Right kidney (tissue), 1 donor: Measurements from ENCODE around the gene LITAFD.
"Not testable (repeated sequence)": the region's sequence is repeated elsewhere in the genome, so short reads cannot be mapped to it uniquely, and the experiment has no call there.

Experiments used
- DNase-seq: peaks from one replicate; pipeline ENCODE4 v3.0.0-alpha.2; 2016

The LITAFD gene

GRCh38 chr16:8855972-8856371 is 26.2 kb upstream of the LITAFD start:
- no peak for DNase-seq

- DNase-seq: no peak
Observed at GRCh38 chr16:8858994-8859912, 22.9 kb upstream of the LITAFD start.

GRCh38 chr16:8859913-8860881 is 22.0 kb upstream of the LITAFD start:
- DNase-seq: no peak

GRCh38 chr16:8861563-8862308 is 20.4 kb upstream of the LITAFD start:
- DNase-seq: no peak

GRCh38 chr16:8862309-8863130 is 19.6 kb upstream of the LITAFD start:
- DNase-seq: no peak

GRCh38 chr16:8863594-8864424 is 18.3 kb upstream of the LITAFD start:
- DNase-seq: peak; percentile 49

- DNase-seq: no peak
Observed at GRCh38 chr16:8864480-8865110, 17.6 kb upstream of the LITAFD start.

GRCh38 chr16:8865145-8865882 is 16.8 kb upstream of the LITAFD start:
- DNase-seq: no peak

- peak; percentile 50 for DNase-seq
Observed at GRCh38 chr16:8866118-8866883, 15.8 kb upstream of the LITAFD start.

- no peak for DNase-seq
Observed at GRCh38 chr16:8866884-8867215, 15.3 kb upstream of the LITAFD start.

- DNase-seq: peak; percentile 63
Observed at GRCh38 chr16:8867216-8867931, 14.8 kb upstream of the LITAFD start.

GRCh38 chr16:8867932-8868415 is 14.2 kb upstream of the LITAFD start:
- peak; percentile 69 for DNase-seq

GRCh38 chr16:8868416-8869211 is 13.5 kb upstream of the LITAFD start, which contains the start of gene CARHSP1:
Gene CARHSP1 (minus strand): TSS chr16:8869006. CDS start chr16:8859328, 9,678 bp downstream.
- peak; percentile 93 for DNase-seq

- peak; percentile 69 for DNase-seq
Observed at GRCh38 chr16:8869212-8869987, 12.8 kb upstream of the LITAFD start.

- DNase-seq: not testable (repeated sequence)
Observed at GRCh38 chr16:8869988-8870241, 12.2 kb upstream of the LITAFD start.

- DNase-seq: no peak
Observed at GRCh38 chr16:8872071-8872470, 10.1 kb upstream of the LITAFD start.
